Peyer's patch (tissue), 4 donors: ENCODE results near the gene CERS3.

Experiments
- POLR2A ChIP-seq, 2 donors: fragments of 450-650 bp; IDR thresholded peaks; one replicate each; pipeline ENCODE4 v1.5.1; 2017; ENCODE audit warnings: antibody characterized with exemption in 2 of 2, mild to moderate bottlenecking in 2 of 2, moderate library complexity in 2 of 2
- TF ChIP-seq, protein P1 (sequence below), 6 experiments: fragments of 450-650 bp in 4 of 6; fragments of 200-600 bp in 2 of 6; sonication (generic) in 1 of 6; IDR thresholded peaks; one replicate each; pipeline ENCODE4 v1.5.1; 2017 to 2019; ENCODE audit warnings: antibody characterized with exemption in 6 of 6, mild to moderate bottlenecking in 3 of 6, moderate library complexity in 1 of 6

- TF ChIP-seq, protein P1, sequence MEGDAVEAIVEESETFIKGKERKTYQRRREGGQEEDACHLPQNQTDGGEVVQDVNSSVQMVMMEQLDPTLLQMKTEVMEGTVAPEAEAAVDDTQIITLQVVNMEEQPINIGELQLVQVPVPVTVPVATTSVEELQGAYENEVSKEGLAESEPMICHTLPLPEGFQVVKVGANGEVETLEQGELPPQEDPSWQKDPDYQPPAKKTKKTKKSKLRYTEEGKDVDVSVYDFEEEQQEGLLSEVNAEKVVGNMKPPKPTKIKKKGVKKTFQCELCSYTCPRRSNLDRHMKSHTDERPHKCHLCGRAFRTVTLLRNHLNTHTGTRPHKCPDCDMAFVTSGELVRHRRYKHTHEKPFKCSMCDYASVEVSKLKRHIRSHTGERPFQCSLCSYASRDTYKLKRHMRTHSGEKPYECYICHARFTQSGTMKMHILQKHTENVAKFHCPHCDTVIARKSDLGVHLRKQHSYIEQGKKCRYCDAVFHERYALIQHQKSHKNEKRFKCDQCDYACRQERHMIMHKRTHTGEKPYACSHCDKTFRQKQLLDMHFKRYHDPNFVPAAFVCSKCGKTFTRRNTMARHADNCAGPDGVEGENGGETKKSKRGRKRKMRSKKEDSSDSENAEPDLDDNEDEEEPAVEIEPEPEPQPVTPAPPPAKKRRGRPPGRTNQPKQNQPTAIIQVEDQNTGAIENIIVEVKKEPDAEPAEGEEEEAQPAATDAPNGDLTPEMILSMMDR (IDR thresholded peaks at IDR 0.05), result no peak
- TF ChIP-seq POLR2A (IDR thresholded peaks at IDR 0.05), result no peak
Measured at GRCh38 chr15:100464888-100465287, 63.9 kb downstream of the CERS3 start.
